GM21717 (cell line): ENCODE data around the gene GBP3.
"Not testable (repeated sequence)": the region's sequence is repeated elsewhere in the genome, so short reads cannot be mapped to it uniquely, and the experiment has no call there.

Experiments
- ATAC-seq: cut with Tn5 transposase; IDR thresholded peaks from one replicate; pipeline ENCODE4 v1.9.1; 2021; ENCODE audit warnings: mild to moderate bottlenecking, moderate library complexity; ENCODE audit not compliant: unreplicated experiment

GBP3 gene

DNA sequence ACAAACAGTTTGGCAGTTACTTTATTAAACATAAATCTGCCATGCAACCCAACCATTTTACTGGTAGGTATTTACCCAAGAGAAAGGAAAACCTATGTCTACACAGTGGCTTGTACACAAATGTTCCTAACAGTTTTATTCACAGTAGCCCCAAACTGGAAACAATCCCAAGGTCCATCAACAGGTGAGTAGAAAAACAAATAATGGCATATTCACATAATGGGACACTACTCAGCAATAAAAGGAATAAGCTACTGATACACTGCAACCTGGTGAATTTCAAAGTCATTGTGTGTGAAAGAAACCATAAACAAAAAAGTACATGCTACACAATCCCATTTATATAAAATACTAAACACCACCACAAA is 42.9 kb downstream of the GBP3 start:
- ATAC-seq = no peak

DNA sequence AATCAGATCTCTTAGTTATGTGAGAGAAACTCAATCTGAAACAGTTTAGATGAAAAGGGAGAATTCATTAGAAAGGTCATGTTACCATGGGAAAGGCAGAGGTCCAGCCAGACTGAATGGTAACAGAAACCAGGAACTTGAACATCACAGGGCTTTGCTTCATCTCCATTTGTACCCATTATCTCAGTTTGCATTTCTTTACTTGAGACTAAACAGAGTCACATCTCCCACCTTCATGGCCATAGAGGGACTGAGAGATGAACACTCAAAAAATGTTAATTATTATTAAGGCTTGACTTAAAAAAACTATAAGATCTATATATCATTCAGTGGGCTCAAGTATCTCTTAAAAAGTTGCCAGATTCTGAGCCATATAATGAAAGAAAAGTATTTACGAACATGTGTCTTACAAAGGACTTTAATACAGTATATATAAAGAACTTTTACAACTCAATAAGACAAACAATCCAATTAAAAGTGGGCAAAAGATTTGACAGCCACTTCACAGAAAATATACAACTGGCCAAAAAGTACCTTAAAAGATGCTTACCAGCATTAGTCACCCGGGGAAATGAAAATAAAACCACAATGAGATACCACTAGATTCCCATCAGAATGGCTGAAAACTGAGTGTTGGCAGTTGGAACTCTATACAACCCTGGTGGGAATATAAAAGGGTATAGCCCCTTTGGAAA is 43.5 kb downstream of the GBP3 start:
- ATAC-seq = no peak

DNA sequence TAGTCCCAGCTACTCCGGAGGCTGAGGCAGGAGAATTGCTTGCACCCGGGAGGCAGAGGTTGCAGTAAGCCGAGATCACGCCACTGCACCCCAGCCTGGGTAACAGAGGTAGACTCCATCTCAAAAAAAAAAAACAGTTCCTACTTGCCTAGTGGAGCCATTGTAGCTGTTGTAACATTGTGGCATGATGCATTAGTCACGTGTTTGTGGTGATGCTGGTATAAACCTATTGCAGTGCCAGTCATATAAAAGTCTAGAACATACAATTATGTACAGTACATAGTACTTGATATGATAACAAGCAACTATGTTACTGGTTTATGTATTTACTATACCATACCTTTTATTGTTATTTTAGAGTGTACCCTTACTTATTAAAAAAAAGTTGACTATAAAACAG is 46.4 kb downstream of the GBP3 start:
- no peak for ATAC-seq

DNA sequence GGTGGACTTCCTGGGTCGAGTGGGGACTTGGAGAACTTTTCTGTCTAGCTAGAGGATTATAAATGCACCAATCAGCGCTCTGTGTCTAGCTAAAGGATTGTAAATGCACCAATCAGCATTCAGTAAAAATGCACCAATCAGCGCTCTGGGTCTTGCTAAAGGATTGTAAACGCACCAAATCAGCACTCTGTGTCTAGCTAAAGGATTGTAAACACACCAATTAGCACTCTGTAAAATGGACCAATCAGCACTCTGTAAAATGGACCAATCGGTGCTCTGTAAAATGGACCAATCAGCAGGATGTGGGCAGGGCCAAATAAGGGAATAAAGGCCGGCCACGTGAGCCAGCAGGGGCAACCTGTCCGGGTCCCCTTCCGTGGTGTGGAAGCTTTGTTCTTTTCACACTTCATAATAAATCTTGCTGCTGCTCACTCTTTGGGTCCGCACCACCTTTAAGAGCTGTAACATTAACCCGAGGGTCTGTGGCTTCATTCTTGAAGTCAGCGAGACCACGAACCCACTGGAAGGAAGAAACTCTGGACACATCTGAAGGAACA is 48.0 kb downstream of the GBP3 start:
- not testable (repeated sequence) for ATAC-seq

DNA sequence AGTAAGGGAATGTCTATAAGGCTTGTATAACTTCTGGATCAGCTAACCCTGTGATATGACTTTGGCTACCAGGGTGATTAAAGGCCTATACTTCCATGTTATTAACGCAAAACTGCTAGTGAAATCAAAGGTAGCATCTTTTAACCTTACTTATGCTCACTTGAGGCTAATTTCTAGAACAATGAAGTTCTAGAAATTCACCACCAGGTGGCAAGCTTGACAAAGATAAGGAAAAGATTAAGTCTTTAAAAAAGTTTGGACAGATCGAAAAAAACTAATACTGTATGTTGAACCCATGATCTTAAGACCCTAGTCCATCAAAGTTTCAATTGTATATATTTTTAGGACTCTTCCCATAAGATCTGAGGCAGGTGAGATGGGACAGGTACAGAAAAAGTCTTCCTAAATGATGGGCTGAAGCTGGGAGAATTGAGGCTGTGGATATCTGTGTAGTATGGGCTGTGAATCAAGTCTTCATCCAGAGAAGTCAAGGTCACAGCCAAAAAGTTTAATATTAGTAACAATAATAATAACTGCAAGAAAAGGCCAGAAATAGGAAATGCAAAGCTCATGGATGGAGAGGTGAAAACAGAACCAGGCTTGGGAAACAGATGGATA is 49.0 kb downstream of the GBP3 start:
- peak; percentile 50 for ATAC-seq

DNA sequence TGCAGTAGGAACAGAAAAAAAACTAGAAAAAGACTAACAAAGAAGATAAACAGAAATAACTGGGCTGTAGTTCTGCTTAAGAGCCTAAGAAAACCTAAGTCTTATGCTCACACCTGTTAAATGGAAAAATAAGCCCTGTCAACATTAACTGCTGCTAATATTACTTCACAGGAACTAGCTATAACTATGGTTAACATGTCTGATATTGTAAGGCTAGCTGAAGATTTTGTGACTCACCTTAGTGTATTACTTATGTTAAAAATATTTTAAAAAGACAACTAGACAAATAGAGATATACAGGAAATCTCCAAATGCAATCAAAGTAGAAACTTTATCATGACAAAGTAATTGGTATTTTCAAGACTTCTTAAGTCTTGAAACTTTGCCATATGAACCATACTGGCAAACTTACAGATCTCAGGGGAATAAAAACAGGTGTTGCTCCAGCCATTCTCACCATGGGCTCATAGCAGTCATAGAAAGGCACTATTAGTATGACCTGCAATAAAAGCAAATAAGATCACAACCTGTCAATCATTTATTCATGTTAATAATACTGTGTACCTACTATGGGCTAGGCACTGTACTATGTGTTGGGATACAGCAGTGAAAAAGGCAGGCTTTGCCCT is 60.9 kb downstream of the GBP3 start:
- ATAC-seq = no peak

DNA sequence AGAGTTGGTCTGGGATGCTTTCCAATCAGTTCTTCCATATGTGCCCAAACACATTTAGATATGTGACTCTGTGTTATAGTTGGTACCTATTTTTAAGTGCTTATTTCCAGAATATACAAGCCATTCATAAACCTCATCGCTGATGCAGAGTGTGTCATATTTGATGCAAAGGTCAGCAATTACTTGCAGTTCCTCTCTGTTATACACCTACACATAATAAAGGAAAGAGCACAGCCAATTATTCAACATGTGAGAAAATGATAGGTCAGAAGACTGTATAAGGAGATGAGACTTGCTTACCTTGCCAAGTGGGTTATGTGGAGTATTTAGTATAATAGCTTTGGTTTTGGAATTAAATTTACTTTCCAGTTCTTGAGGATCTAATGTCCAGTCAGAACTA is 61.6 kb downstream of the GBP3 start:
- no peak for ATAC-seq
